HG02884 (cell line): ENCODE results near the gene COL18A1.
"Not testable (repeated sequence)": the region's sequence is repeated elsewhere in the genome, so short reads cannot be mapped to it uniquely, and the experiment has no call there.

Experiments
- ATAC-seq: cut with Tn5 transposase; IDR thresholded peaks from one replicate; pipeline ENCODE4 v1.9.1; 2021; ENCODE audit warnings: mild to moderate bottlenecking, moderate library complexity; ENCODE audit not compliant: unreplicated experiment

COL18A1 gene

GRCh38 chr21:45438391-45439145 is 33.6 kb downstream of the COL18A1 start:
- ATAC-seq: no peak

DNA sequence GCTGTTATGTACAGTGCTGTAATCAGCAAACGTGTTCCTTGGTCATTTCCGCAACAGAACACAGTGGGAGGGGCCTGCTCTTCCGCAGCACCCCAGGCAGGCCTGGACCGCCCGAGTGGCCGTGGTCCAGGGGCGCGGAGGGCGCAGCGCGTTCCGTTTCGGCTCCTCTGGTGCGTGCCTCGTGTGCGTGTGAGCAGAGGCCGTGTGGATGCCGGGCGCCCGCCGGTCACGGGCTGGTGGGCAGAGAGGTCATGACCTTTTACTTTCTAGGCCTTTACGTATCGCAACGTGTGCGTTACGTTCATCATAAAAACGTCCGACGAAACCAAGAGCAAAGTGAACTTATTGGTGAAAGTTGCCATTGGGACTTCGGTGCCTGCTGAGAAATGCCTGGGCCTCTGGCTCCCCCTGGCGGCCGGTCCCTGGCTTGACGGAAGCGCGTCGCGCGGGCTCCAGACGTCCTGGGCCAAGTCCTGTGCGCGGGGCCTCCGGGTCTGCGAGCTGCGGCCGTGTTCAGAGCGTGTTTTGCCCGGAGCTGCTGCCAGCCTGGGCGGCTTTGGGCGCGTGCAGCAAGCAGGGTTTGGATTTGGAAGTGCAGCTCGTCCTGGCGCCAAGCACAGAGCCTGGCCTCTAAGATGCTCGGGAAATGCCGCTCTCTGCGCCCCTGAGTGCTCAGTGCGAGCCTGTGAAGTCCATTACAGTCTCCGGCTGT is 34.4 kb downstream of the COL18A1 start:
- no peak for ATAC-seq

GRCh38 chr21:45439901-45440461 is 35.0 kb downstream of the COL18A1 start:
- no peak for ATAC-seq

- no peak for ATAC-seq
These were observed 35.9 kb downstream of the COL18A1 start for GRCh38 chr21:45440736-45441350.

DNA sequence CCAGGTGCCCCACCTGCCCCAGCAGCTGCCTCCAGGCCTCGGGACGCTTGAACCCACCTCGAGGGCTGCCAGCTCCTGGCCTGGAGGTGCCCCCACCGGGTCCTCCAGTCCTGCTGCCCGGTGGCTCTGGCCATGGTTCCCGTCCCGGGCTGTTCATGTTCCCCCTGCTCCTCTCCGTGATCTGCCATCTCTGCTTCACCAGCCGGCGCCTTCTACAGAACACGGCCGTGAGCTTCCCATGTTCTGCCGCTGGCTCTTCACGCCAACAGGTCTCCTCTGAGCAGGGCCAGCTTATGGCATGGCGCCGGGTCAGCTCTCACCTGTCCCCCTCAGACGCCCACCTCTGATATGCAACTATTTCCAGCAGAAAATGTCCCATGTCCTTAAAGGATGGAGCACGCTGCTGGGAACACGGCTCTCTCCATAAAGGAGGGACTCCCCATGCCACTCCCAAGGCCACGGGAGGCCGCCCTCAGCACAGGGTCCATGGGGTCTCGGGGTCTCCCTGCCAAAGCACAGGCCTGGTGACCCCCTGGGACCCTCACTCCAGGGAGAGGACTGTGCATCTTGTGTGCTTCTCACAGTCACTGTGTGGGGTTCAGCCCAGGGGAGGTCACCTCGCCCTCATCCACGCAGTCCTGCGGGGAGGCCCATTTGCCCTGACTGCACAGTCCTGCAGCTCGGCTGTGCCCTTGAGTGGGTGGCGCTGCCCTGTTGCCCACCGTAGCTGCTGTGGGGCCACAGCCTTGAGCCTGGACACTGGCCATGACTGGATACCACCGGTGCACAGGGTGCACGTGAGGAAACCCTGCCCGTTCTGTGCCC is 36.7 kb downstream of the COL18A1 start:
- no peak for ATAC-seq

GRCh38 chr21:45442276-45442675 is 37.3 kb downstream of the COL18A1 start:
- no peak for ATAC-seq

GRCh38 chr21:45442686-45443594 is 38.0 kb downstream of the COL18A1 start:
- not testable (repeated sequence) for ATAC-seq

- ATAC-seq: no peak
These were observed 38.7 kb downstream of the COL18A1 start for GRCh38 chr21:45443595-45444181.

DNA sequence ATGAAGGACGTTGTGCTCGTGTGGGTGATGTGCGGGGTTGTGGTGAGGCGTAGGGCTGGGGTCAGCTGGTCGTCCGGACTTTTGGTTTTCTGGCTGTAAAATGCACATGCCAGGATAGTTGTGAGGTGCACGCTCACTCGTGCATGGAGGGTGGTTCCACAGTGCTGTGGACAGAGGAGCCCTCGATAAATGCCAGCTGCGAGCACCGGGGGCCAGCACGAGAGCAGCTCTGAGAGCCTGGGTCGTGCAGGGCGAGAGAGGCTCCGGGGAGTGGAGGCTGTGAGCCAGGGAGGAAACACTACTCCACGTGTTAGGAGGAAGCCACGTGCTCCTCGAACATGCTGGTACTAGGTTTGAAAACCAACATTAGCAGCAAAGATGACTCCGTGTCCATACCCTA is 39.4 kb downstream of the COL18A1 start:
- ATAC-seq: no peak

DNA sequence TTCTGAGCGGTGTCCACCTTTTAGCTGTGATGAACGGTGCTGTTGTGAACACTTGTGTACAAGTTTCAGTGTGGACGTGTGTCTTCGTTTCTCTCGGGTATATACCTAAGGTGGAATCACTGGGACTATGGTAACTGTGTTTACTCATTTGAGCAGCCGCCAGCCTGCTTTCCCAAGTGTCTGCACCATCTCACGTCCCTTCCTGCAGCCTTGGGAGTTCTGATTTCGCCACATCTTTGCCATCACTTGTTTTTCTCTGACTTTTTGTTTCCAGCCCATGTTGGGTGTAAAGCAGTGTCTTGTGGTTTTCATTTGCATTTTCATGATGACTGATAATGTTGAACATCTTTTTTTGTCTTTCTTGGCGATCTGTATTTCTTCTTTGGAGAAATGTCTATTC is 40.4 kb downstream of the COL18A1 start:
- no peak for ATAC-seq

- ATAC-seq: no peak
These were observed 42.9 kb downstream of the COL18A1 start for GRCh38 chr21:45447821-45448220.

DNA sequence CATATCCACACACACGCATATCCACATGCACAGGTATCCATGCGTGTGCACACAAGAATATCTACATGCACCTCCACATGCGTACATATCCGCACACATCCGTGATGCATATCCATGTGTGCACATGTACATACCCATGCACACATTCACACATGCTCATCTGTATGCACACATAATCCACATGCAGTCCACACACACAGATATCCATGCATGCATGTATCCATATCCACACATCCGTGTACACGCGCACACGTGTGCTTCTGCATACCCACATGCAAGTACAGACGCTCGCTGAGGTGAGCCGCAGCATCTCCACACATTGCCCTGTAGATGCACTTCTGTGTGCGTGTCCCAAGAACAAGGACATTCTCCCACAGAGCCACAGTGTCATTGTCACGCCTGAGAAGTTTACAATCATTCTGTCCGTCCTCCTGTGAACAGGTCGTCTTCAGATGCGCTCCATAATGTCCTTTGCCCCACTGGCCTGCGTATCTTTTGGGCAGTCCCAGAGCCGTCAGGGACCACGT is 43.4 kb downstream of the COL18A1 start:
- no peak for ATAC-seq

- ATAC-seq: no peak
These were observed 44.1 kb downstream of the COL18A1 start for GRCh38 chr21:45448810-45449657.

DNA sequence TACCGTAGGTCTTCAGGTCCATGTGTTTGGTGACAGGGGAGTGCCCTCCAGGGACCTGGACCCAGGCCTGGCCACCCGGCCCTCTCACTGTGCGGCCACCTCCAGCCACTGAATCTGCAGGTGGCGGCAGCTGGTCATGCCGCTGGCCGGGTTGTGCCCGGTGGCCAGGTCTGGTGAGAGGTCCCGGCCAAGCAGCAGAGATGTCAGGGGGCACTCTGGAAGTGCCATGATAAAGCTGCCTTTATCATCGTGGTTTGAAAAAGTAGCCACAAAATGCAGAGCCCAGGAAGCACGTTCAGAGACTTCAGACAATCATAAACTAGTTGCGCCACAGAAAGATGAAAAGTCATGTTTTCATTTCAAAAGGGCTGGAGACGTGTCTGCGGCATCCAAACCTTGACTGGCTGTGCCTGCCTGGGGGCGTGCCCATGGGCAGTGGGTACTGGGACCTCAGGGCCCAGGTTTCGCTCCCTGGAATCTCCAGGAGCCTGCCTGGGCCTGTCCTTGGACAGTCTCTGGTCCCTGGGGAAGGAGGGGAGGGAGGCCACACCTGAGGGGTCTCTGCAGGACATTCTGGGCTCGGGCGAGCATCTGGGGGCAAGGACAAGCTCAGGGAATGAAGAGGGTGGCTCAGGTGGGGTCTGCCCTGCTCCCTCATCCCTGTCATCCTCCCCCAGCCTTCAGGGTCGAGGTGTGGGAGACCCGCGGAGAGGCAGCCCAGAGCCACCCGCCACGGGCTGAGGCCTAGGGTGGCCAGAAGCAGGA is 44.9 kb downstream of the COL18A1 start:
- ATAC-seq: no peak

DNA sequence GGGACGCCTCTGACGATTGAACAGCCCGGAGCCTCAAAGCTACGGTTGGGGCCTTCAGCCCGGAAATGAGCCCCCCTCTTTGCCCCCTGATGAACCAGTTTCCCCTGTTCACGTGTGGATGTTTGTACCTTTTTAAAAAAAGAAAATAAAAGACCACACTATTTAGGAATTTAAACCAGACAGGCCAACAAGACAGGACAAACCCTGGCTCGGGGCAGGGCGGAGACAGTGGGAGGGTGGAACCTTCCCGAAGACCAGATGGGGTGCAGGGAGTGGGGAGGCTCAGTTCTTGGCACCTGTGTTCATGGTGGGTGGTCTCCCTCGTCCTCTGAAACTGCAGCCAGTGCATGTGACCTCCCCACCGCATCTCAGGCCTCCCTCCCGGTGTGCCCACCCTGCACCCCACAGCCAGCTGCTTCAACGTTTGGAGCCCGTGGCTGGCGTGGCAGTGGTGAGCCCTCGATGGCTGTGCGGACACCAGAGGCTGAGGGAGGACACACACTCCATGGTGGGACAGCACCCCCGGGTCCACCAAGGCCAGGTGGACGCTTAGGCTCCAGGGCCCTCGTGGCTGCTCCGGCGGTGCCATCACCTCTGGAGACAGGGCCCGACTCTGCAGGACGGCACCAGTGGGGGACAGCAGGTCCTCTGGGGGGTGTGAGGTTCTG is 45.6 kb downstream of the COL18A1 start:
- no peak for ATAC-seq

DNA sequence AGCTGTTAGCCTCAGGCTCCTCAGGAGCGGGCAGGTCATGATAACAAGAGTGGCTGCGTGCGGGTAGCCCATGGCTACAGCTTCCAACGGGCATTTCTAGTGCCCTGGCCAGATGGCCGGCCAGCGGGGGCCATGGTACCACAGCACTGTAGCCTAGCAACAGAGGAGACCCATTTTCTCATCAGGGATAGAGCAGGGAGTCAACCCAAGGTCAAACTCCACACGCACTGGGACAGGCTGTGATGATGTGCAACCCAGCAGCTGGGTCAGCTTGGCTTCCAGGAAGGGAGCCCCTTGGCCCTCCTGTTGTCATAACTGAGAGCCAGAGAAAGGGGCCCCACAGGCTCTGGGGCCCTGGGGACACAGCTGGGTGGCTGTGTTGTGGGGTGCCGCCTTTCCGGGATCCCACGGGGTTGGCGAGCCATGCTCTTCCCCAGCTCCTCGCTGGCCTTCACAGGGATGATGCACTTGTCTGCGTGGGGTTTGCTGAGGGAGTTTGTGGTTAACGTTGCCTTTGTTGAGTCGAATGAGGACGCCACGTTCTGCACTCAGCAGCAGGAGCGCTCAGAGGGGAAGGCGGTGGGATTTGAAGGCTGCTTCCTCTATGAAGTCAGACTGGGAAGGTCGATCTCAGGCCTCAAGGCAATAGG is 46.3 kb downstream of the COL18A1 start:
- no peak for ATAC-seq
